Sigmoid colon (tissue), 4 donors: ENCODE results near the gene DENND5B.

Experiments used
- CTCF ChIP-seq, 4 experiments: fragments of 450-650 bp in 3 of 4; fragments of 200-600 bp in 1 of 4; IDR thresholded peaks; one replicate each; pipeline ENCODE4 v1.5.1; 2016 to 2019; ENCODE audit warnings: antibody characterized with exemption in 4 of 4, mild to moderate bottlenecking in 3 of 4, moderate library complexity in 2 of 4
- EP300 ChIP-seq, 4 donors: sonication (generic); formaldehyde crosslinking; IDR thresholded peaks; one replicate each; pipeline ENCODE4 v1.6.1; 2017; ENCODE audit warnings: antibody characterized with exemption in 4 of 4

GRCh38 chr12:31369712-31370521 lies 221.0 kb downstream of the DENND5B start:
- TF ChIP-seq CTCF (IDR thresholded peaks at IDR 0.05) (no peak), EP300 (IDR thresholded peaks at IDR 0.05) (no peak)
